ENCODE results near the gene ZNF547.

DNA sequence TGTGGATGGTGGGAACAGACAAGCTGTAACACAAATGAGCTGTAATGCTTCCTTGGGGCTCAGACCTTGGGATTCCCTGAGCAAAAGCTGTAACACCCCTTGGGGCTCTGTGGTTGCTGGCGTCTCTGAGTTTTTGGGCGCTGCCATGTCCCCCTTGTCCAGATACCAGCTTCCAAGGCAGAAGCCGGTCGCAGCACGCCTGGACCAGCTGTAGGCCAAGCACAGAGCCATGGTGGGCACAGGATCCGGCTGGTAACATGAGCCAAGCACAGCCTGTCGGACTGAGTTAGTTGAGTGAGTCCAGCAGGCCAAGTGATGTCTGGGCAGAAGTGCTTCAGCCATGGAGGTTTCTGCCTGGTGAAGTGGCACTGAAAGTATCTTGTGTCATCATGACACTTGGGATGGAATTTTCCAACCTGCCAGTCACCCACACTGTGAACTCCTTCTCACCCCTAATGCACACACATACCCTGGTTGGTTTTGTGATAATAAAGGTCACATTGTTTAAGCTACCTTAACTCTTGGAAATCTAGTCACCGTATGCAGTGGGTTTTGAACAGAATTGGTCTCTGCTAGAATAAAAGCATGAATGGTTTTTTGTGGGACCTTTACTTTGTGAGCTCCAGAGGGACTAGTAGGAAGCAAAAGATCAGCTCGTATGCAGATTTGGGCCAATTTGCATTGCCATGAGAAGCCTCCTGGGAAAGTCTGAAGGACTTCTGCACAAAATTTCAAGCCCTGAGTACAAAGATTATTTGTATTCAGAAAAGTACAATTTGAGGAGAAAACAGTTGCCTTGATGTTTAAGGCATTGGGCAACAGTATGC is 40.6 kb downstream of the ZNF547 start:
- TF ChIP-seq POLR2AphosphoS5 (IDR thresholded peaks at IDR 0.05; ENCODE audit: low read depth, low read length): no peak
- no peak for TF ChIP-seq TAF1 (IDR thresholded peaks at IDR 0.05; ENCODE audit: borderline replicate concordance, insufficient read depth, low read length)
